ENCODE results near the gene ARMC5. TPM values are rescaled to one million over a fixed set of nuclear protein-coding genes. Genes with fewer than 3 reads are reported as not detected.

ARMC5 gene
- total and polyA plus RNA-seq, 10 of the 15 experiments (the other 5 are each of a cell fraction or from before 2014, with no cell fraction given), result 0.06 to 13.2 (median 5.6) TPM

GRCh38 chr16:31421587-31421986 lies 37.7 kb upstream of the ARMC5 start (continued):
- TF ChIP-seq USF1 (IDR thresholded peaks at IDR 0.05; ENCODE audit: borderline replicate concordance, extremely low read length, insufficient read depth, low read depth, low read length) (no peak), ZNF592 (IDR thresholded peaks at IDR 0.05) (no peak), LARP7 (IDR thresholded peaks at IDR 0.05) (no peak), ATF3 (IDR thresholded peaks at IDR 0.05; ENCODE audit: borderline replicate concordance, extremely low read depth, low read depth, low read length) (no peak), ZNF384 (IDR thresholded peaks at IDR 0.05; ENCODE audit: borderline replicate concordance, low read depth, low read length) (no peak), ETV6 (conservative IDR thresholded peaks at IDR 0.05 in 1 of 2, IDR thresholded peaks at IDR 0.05 in 1 of 2; ENCODE audit: borderline replicate concordance in 1 of 2, low read depth in 1 of 2) (peak in 1 of 2 experiments; percentile 70; a peak in 1 of 4 replicates), ZNF217 (IDR thresholded peaks at IDR 0.05) (no peak), PAX8 (IDR thresholded peaks at IDR 0.05) (no peak), NRF1 (conservative IDR thresholded peaks at IDR 0.05; ENCODE audit: low read depth, low read length) (no peak), SRF (IDR thresholded peaks at IDR 0.05; ENCODE audit: low read depth in 2 of 2, low read length in 2 of 2) (no peak), BCL11A (IDR thresholded peaks at IDR 0.05; ENCODE audit: low read depth, low read length) (peak; percentile 76; the same call in 1 of the 2 replicates), PML (IDR thresholded peaks at IDR 0.05; ENCODE audit: low read length) (no peak), STAT3 (IDR thresholded peaks at IDR 0.05; ENCODE audit: low read depth, low read length) (no peak), SUPT20H (IDR thresholded peaks at IDR 0.05; ENCODE audit: borderline replicate concordance, control insufficient read depth, low read depth, low read length) (no peak), POLR2AphosphoS2 (IDR thresholded peaks at IDR 0.05; ENCODE audit: low read depth, low read length) (no peak)

All from GM12878 (cell line).